D721Med (cell line): Measurements from ENCODE around the gene FCRLB.
"Not testable (repeated sequence)": the region's sequence is repeated elsewhere in the genome, so short reads cannot be mapped to it uniquely, and the experiment has no call there.

ENCODE experiments used
- DNase-seq: peaks from one replicate; pipeline ENCODE4 v3.0.0; 2011; ENCODE audit warnings: low spot score; ENCODE audit not compliant: insufficient read length
- FAIRE-seq: peaks from 2 replicates; lab custom pipeline; 2011; peaks lifted over from hg19 to GRCh38; lab: Jason Lieb, UNC
- CTCF ChIP-seq: IDR thresholded peaks from 2 replicates; pipeline ENCODE4 v1.5.1; 2012; ENCODE audit warnings: mild to moderate bottlenecking, control low read depth; ENCODE audit not compliant: insufficient read depth; ENCODE audit errors: missing control alignments

FCRLB gene

GRCh38 chr1:161688946-161689345 lies 32.4 kb upstream of the FCRLB start:
- TF ChIP-seq CTCF, result no peak
- FAIRE-seq (no peak), DNase-seq (no peak)

- no peak for TF ChIP-seq CTCF
- DNase-seq (no peak), FAIRE-seq (no peak)
Measured at GRCh38 chr1:161691846-161692245, 29.5 kb upstream of the FCRLB start.

GRCh38 chr1:161693020-161693712 lies 28.2 kb upstream of the FCRLB start:
- not testable (repeated sequence) for DNase-seq, FAIRE-seq

- FAIRE-seq, DNase-seq: not testable (repeated sequence)
Measured at GRCh38 chr1:161698302-161698701, 23.0 kb upstream of the FCRLB start.

- no peak for DNase-seq
- no peak for FAIRE-seq
- no peak for TF ChIP-seq CTCF
Measured at GRCh38 chr1:161702250-161702649, 19.1 kb upstream of the FCRLB start.

- FAIRE-seq, result no peak
- TF ChIP-seq CTCF, result no peak
- no peak for DNase-seq
Measured at GRCh38 chr1:161705537-161705936, 15.8 kb upstream of the FCRLB start.

GRCh38 chr1:161706113-161706481 lies 15.2 kb upstream of the FCRLB start:
- TF ChIP-seq CTCF, result no peak
- DNase-seq (no peak), FAIRE-seq (no peak)

GRCh38 chr1:161706482-161707347 lies 14.6 kb upstream of the FCRLB start, which contains the start of gene FCRLA:
FCRLA (plus strand) TSS chr1:161707229; CDS start chr1:161707265, 36 bp downstream.
- no peak for TF ChIP-seq CTCF
- FAIRE-seq (no peak), DNase-seq (no peak)
